Activated T-helper 9 cell treated with anti-CD3 and anti-CD28 coated beads, Interleukin-2, amount 50 U/mL, for 16 hours (primary cell): Measurements from ENCODE around the gene CALML3.
"Not testable (repeated sequence)": the region's sequence is repeated elsewhere in the genome, so short reads cannot be mapped to it uniquely, and the experiment has no call there.

Source experiments
- DNase-seq: peaks from one replicate; pipeline ENCODE4 v3.0.0-alpha.2; 2020; ENCODE audit warnings: low read depth

The CALML3 gene

DNA sequence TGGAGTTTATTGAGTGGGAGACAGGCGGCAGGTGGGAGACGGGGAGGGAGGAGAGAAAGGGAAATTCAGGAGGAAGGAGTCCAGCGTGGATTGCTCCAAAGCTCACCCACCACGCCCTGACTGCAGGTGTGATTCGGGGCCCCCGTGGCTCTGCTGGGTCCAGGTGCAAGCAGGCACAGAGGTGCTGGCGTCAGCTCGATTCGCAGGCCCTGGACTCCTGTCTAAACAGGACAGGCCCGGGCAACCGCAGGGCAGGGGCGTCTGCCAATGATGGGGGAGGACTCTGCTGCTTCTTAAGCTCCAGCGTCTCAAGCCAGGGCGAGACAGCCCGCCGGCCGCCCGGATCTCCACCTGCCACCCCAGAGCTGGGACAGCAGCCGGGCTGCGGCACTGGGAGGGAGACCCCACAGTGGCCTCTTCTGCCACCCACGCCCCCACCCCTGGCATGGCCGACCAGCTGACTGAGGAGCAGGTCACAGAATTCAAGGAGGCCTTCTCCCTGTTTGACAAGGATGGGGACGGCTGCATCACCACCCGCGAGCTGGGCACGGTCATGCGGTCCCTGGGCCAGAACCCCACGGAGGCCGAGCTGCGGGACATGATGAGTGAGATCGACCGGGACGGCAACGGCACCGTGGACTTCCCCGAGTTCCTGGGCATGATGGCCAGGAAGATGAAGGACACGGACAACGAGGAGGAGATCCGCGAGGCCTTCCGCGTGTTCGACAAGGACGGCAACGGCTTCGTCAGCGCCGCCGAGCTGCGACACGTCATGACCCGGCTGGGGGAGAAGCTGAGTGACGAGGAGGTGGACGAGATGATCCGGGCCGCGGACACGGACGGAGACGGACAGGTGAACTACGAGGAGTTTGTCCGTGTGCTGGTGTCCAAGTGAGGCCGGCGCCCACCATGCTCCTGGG, at the start of gene CALML3:
TSS of gene CALML3 (plus strand) at position 321 of the 920 bp plus-strand sequence. CDS start at position 446, 125 bp downstream.
- DNase-seq = no peak

DNA sequence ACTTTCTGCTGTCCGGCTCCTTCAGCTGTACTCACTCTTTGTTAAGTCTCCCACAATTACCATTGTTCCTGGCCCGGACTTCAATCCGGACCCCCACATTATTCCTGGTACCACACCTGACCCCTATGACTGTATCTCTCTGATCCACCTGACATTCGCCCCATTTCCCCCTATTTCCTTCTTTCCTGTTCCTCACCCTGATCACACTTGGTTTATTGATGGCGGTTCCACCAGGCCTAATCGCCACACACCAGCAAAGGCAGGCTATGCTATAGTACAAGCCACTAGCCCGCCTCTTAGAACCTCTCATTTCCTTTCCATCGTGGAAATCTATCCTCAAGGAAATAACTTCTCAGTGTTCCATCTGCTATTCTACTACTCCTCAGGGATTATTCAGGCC, 49.7 kb upstream of the CALML3 start:
- DNase-seq = not testable (repeated sequence)

- DNase-seq = not testable (repeated sequence)
These were observed 48.6 kb upstream of the CALML3 start for GRCh38 chr10:5475974-5476807.

DNA sequence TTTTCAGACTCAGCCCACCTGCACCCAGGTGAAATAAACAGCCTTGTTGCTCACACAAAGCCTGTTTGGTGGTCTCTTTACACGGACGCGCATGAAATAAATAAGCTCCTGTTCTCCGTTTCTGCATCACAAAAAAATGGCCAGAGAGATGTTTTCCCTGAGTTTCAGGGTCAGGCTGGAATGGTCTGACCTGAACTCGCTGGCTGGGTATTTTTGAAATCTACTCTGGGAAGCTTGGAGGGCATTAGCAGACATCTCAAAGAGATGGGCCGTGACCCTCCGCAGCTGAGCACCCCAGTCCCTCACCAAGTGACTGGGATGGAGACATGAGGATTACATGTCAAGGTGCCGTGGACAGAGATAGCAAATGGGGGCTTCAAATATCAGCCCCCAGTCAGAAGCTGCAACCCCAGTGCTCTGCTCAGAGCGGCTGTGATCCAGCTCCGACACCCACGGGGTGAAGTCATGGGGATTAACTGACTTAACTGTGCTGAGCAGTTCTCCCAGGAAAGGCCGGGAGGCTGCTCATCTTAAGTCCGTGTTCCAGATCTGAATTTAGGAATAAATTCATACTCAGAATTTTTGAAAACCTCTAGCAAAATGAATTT, 47.7 kb upstream of the CALML3 start:
- DNase-seq = no peak

DNA sequence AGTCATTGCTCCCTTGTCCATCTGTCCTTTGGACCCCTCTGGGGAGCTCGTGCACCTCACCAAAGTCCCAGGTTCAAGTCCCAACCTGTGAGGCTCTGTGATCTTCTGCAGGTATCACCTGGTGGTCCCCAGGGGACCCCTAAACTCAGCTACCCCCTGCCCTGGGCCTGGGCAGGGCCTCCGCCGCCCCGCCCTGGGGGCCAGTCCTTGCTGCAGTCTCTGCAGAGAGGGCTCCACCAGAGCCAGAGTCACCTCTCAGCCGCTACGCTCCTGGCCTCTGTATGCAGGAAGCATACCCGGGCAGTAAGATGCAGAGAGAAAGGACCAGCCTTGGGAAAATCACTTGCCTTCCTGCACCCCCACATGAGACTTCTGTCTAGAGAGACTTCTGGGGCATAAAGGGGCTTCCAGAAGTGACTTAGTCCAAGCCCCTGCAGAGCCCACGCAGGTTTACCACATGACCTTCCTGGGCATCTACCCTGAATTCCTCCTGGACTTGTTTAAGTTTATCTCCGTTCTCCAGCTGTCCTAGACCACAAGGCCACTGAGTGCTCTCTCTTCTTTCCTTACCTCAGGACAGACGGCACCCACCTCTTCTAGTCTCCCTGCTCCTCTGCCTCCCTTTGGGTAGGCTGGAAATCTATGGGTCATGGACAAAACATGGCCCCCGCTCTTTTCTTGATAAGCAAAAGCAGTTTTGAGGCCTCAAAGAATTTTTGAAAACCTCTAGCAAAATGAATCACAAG, 46.6 kb upstream of the CALML3 start:
- no peak for DNase-seq

- DNase-seq = no peak
These were observed 46.0 kb upstream of the CALML3 start for GRCh38 chr10:5478694-5479305.

GRCh38 chr10:5479481-5480161, 45.1 kb upstream of the CALML3 start:
- no peak for DNase-seq

GRCh38 chr10:5480162-5480941, 44.4 kb upstream of the CALML3 start:
- no peak for DNase-seq

- DNase-seq = no peak
These were observed 43.6 kb upstream of the CALML3 start for GRCh38 chr10:5481121-5481520.

- DNase-seq = no peak
These were observed 42.7 kb upstream of the CALML3 start for GRCh38 chr10:5482016-5482415.

DNA sequence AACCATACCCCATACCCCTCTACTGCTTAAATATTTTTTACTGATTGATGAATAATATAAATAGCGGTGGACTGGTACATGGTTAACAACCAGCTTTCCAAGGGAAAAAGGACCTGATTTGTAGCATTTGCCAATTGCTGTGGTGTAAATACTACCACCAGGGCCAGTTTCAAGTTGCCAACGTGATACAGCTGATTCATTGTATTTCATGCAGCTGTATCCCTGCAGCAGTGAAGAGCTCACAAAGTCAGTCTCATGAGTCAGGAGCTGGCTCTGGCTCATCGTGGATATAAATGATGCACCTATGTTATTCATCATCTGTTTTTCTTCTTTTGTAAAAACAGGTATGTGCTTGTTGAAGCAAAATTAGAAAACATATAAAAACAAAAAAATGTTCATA, 40.6 kb upstream of the CALML3 start:
- DNase-seq = no peak

DNA sequence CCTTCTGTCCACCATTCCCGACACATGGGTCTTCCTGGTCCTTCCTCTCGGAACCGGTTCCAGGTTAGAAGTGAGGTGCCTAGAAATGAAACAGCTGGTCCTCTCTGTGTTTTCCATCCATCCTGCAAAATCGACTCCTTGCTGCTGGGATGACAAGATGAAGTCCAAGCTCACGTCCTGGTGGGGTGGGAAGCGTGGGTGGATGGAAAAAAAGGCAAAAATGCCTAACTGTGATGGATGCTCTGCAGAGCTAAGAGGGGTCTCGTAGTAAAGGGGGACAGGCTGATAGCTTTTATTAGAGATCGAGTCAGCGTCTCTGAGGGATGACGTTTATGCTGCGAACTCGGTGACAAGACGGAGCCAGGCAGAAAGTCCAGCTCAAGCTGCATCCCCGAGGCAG, 39.5 kb upstream of the CALML3 start:
- DNase-seq = no peak

- DNase-seq = no peak
These were observed 38.6 kb upstream of the CALML3 start for GRCh38 chr10:5485948-5486852.

GRCh38 chr10:5486853-5487235, 37.9 kb upstream of the CALML3 start:
- no peak for DNase-seq

GRCh38 chr10:5488272-5489161, 36.2 kb upstream of the CALML3 start:
- no peak for DNase-seq

GRCh38 chr10:5490032-5490431, 34.7 kb upstream of the CALML3 start:
- DNase-seq = no peak

DNA sequence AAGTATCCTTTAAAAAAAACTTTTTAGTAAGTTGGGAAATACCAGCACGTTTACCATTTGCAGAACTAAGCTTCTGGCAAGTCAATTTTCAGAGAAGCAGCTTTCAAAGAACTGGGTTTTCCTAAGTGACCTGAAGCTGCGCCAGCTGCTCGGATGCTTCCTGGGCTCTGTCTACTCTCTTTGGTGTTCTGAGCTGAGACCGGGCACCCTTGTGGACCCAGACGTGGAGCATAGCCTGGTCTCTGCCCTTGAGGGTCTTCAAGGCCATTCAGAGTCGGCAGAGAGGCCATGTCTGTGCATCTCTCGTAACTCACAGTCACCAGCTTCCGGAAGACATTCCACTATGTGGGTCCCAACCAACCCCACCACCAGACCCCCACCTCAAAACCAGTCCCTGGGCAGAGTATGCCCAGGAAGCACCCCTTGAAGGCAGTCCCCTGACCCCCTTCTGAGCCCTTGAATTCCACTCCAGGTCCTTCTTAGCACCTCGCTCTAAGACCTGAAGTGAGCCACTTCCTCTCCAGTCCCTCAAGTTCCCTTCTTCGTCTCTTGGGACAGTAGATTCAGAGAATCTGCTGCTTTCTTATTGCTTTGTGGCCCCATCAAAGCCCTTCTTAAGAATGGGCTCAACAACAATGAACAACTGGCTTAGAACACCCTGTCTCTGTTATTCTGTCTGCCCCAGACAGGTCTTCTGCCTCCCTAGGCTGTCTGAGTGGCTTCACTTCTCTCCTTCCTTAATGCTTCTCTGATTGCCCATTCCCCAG, 33.9 kb upstream of the CALML3 start:
- no peak for DNase-seq
